RWPE2 (cell line): Measurements from ENCODE around the gene COL23A1.

ENCODE experiments used
- ATAC-seq: fragments of 200-7000 bp; cut with Tn5 transposase; 3 replicates; pipeline ENCODE4 v1.9.1; 2021; ENCODE audit warnings: low read depth
- DNase-seq: peaks from one replicate; pipeline ENCODE4 v3.0.0-alpha.2; 2020; ENCODE audit warnings: low spot score
- H3K27ac ChIP-seq: fragments of 450-650 bp; 2 replicates; pipeline ENCODE4 v1.5.1; 2017; ENCODE audit warnings: mild to moderate bottlenecking; ENCODE audit not compliant: poor library complexity, severe bottlenecking
- H3K27me3 ChIP-seq: fragments of 250-450 bp; sonication (Bioruptor Pico); 2 replicates; pipeline ENCODE4 v1.5.1; 2021; ENCODE audit warnings: mild to moderate bottlenecking, moderate library complexity; ENCODE audit not compliant: insufficient read depth, poor library complexity, severe bottlenecking
- H3K36me3 ChIP-seq: fragments of 250-450 bp; sonication (Bioruptor Pico); 2 replicates; pipeline ENCODE4 v1.5.1; 2020; ENCODE audit warnings: low read depth, mild to moderate bottlenecking, moderate library complexity
- H3K4me1 ChIP-seq: fragments of 250-450 bp; sonication (Bioruptor Pico); 2 replicates; pipeline ENCODE4 v1.5.1; 2021; ENCODE audit warnings: mild to moderate bottlenecking, moderate library complexity; ENCODE audit not compliant: insufficient read depth, poor library complexity, severe bottlenecking
- H3K4me3 ChIP-seq: fragments of 250-450 bp; sonication (Bioruptor Pico); 2 replicates; pipeline ENCODE4 v1.5.1; 2021; ENCODE audit warnings: mild to moderate bottlenecking, moderate library complexity; ENCODE audit not compliant: severe bottlenecking
- H3K9me3 ChIP-seq: fragments of 250-450 bp; sonication (Bioruptor Pico); 2 replicates; pipeline ENCODE4 v1.5.1; 2021; ENCODE audit warnings: mild to moderate bottlenecking, moderate library complexity; ENCODE audit not compliant: severe bottlenecking
- TF ChIP-seq, protein P1 (sequence below): fragments of 450-650 bp; IDR thresholded peaks from one replicate; pipeline ENCODE4 v1.5.1; 2017; ENCODE audit warnings: mild to moderate bottlenecking, moderate library complexity; ENCODE audit not compliant: poor library complexity, severe bottlenecking

COL23A1 gene

DNA sequence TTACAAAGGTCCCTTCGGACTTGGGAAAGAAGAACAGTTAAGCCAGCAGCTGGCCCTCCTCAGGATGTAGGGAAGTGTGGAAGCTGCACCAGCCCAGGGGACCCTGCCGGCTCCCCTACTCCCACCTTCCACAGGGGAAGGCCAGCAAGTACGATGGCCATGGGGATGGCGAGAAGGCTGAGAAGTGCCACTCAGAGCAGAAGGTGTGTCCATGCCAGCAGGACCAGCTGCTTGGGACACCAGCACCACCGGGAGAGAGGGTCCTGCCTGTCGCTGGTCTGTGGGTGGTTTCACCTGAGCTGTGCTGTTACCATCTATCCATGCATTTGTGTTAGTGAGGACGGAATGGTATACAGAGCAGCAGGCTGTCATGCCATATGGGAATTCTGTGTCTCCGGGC, 209.0 kb downstream of the COL23A1 start:
- Histone ChIP-seq H3K4me3 (no peak overlapping the region), H3K36me3 (no peaks in the 10 kb centered on the region), H3K4me1 (no peaks in the 10 kb centered on the region), H3K9me3 (no peaks in the 10 kb centered on the region), H3K27me3 (no peaks in the 10 kb centered on the region), H3K27ac (no peak overlapping the region)
- peak; percentile 41 for DNase-seq
- TF ChIP-seq, protein P1, sequence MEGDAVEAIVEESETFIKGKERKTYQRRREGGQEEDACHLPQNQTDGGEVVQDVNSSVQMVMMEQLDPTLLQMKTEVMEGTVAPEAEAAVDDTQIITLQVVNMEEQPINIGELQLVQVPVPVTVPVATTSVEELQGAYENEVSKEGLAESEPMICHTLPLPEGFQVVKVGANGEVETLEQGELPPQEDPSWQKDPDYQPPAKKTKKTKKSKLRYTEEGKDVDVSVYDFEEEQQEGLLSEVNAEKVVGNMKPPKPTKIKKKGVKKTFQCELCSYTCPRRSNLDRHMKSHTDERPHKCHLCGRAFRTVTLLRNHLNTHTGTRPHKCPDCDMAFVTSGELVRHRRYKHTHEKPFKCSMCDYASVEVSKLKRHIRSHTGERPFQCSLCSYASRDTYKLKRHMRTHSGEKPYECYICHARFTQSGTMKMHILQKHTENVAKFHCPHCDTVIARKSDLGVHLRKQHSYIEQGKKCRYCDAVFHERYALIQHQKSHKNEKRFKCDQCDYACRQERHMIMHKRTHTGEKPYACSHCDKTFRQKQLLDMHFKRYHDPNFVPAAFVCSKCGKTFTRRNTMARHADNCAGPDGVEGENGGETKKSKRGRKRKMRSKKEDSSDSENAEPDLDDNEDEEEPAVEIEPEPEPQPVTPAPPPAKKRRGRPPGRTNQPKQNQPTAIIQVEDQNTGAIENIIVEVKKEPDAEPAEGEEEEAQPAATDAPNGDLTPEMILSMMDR = no peak
- ATAC-seq = no peak

DNA sequence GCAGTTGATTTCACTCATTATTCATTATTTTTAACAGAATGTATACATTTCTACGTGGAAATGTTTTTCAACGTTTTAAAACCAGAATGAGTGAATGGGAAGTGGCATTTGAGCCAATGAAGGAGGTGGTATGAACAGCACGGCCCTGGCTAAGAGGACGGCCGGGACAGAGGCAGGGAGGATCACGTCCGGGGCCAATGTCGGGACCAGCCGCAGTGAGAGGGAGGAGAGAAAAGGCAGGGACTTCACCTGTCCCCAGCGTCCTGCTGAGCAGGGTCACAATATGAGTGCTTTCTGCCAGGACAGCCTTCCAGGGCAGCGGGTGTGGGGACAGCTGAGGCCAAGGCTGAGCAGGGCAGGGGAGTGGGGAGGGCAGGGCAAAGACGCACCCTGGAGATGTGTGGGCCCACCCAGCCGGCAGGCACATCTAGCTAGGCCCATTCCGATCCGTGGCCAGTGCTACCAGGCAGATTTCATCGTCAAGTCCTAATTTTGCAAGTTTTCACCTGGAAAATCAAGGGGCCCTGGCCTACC, 209.6 kb downstream of the COL23A1 start:
- H3K4me1 ChIP-seq = no peaks in the 10 kb centered on the region
- no peaks in the 10 kb centered on the region for H3K9me3 ChIP-seq
- DNase-seq (peak; percentile 61), ATAC-seq (no peak)
- no peaks in the 10 kb centered on the region for H3K27me3 ChIP-seq
- TF ChIP-seq, protein P1 = no peak
- no peak overlapping the region for H3K27ac ChIP-seq
- H3K4me3 ChIP-seq = no peak overlapping the region
- no peaks in the 10 kb centered on the region for H3K36me3 ChIP-seq

- Histone ChIP-seq H3K4me1 (no peaks in the 10 kb centered on the region), H3K9me3 (no peaks in the 10 kb centered on the region), H3K27me3 (no peaks in the 10 kb centered on the region), H3K36me3 (no peaks in the 10 kb centered on the region), H3K4me3 (no peak overlapping the region), H3K27ac (no peak overlapping the region)
- DNase-seq (peak; percentile 54), ATAC-seq (no peak)
- TF ChIP-seq, protein P1 = no peak
These were observed 210.1 kb downstream of the COL23A1 start for GRCh38 chr5:178380086-178380485.

- Histone ChIP-seq H3K36me3 (no peaks in the 10 kb centered on the region), H3K4me1 (no peaks in the 10 kb centered on the region), H3K9me3 (no peaks in the 10 kb centered on the region), H3K27me3 (no peaks in the 10 kb centered on the region), H3K27ac (no peak overlapping the region), H3K4me3 (no peak overlapping the region)
- DNase-seq = peak; percentile 56
- TF ChIP-seq, protein P1 = no peak
- ATAC-seq = no peak
These were observed 211.4 kb downstream of the COL23A1 start for GRCh38 chr5:178378527-178379484.
